ENCODE results near the gene SWAP70.

SWAP70 gene

GRCh38 chr11:9651899-9652748 lies 11.8 kb upstream of the SWAP70 start:
- no peak for DNase-seq

GRCh38 chr11:9653871-9654270 lies 10.0 kb upstream of the SWAP70 start:
- DNase-seq = no peak

GRCh38 chr11:9656864-9657263 lies 7.0 kb upstream of the SWAP70 start:
- no peak for DNase-seq

- DNase-seq = no peak
Observed at GRCh38 chr11:9657531-9657930, 6.3 kb upstream of the SWAP70 start.

- DNase-seq = no peak
Observed at GRCh38 chr11:9660886-9661285, 3.0 kb upstream of the SWAP70 start.

GRCh38 chr11:9662273-9662672 lies 1.6 kb upstream of the SWAP70 start:
- peak; percentile 16 for DNase-seq

GRCh38 chr11:9664276-9665171 lies 647 bp downstream of the SWAP70 start:
- DNase-seq = no peak

GRCh38 chr11:9665749-9666148 lies 1.9 kb downstream of the SWAP70 start:
- no peak for DNase-seq

GRCh38 chr11:9669954-9670353 lies 6.1 kb downstream of the SWAP70 start:
- DNase-seq = no peak

- DNase-seq = no peak
Observed at GRCh38 chr11:9672288-9672916, 8.5 kb downstream of the SWAP70 start.

- DNase-seq = no peak
Observed at GRCh38 chr11:9672918-9673317, 9.0 kb downstream of the SWAP70 start.

GRCh38 chr11:9675691-9676090 lies 11.8 kb downstream of the SWAP70 start:
- no peak for DNase-seq

- DNase-seq = no peak
Observed at GRCh38 chr11:9677951-9678350, 14.1 kb downstream of the SWAP70 start.

- DNase-seq = no peak
Observed at GRCh38 chr11:9678576-9678975, 14.7 kb downstream of the SWAP70 start.

- no peak for DNase-seq
Observed at GRCh38 chr11:9680028-9680427, 16.2 kb downstream of the SWAP70 start.

- DNase-seq = no peak
Observed at GRCh38 chr11:9681583-9682372, 17.9 kb downstream of the SWAP70 start.

GRCh38 chr11:9687711-9688477 lies 24.0 kb downstream of the SWAP70 start:
- no peak for DNase-seq

GRCh38 chr11:9688716-9689511 lies 25.0 kb downstream of the SWAP70 start:
- no peak for DNase-seq

- DNase-seq = no peak
Observed at GRCh38 chr11:9689721-9690120, 25.8 kb downstream of the SWAP70 start.

GRCh38 chr11:9691865-9692264 lies 28.0 kb downstream of the SWAP70 start:
- no peak for DNase-seq

GRCh38 chr11:9692691-9693090 lies 28.8 kb downstream of the SWAP70 start:
- no peak for DNase-seq

All from CD4-positive, alpha-beta T cell treated with Interleukin-17A for 1 hour (primary cell).